COLO668 (cell line): ENCODE data around the gene UQCC2.

Source experiments
- DNase-seq: peaks from one replicate; lab custom pipeline; 2025; ENCODE audit not compliant: unreplicated experiment; lab: John Stamatoyannopoulos, UW

Gene UQCC2

DNA sequence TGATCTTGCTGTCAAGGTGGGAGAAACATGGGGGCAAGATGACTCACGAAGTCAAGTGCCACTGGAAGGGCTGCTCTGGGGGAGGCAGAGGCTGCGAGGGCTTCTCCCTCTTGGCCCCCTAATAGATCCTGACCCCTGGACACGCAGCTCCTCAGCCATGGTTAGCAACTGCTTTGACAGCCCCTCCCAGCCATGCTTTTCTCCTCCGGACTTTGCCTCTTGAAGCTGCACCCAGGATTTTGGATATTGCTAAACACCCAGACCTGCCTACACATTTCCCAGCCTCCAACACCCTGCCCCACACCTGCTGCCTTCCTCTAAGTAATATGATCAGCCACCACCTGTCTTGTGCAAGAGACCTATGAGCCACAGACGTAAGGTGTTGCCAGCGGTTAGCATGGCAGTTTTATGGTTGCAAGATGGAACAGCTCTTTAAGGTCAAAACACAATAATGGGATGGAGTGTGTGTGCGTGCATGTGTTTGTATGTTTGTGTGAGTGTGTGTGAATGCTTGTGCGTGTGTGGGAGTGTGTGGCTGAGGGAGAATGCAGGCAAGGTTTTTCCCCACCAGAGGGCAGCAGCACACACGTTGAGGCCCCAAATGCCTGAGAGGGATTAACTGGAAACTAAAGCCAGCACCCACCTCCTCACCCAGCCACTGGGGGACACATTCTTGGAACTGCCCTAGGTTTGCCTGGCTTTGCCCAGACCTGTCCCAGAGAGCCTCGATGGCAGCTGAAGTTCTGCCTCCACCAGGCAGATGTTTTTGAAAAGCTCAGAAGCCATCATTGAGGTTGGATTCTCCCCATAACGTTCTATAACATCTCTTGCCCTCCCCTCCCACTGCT, 32.7 kb upstream of the UQCC2 start:
- peak; percentile 89 for DNase-seq

DNA sequence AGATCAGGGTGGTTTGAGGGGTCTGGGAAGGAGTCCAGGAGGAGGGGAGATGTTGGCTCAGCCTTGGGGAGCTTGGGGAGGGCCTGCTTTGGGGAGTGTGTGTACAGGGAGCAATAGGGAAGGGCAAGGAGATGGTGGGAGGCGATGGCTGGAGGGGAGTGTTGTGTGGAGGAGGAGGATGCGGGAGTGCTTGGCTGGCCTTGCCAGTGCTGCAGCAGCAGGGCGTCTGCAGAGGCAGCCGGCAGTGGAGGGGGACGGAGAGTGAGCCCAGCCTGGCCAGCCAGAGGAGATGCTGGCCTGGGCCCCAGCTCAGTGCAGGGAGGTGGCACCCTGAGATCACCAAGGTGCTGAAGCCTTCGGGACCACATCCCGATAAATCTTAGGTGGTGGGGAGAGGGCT, 31.3 kb upstream of the UQCC2 start:
- DNase-seq, result no peak

DNA sequence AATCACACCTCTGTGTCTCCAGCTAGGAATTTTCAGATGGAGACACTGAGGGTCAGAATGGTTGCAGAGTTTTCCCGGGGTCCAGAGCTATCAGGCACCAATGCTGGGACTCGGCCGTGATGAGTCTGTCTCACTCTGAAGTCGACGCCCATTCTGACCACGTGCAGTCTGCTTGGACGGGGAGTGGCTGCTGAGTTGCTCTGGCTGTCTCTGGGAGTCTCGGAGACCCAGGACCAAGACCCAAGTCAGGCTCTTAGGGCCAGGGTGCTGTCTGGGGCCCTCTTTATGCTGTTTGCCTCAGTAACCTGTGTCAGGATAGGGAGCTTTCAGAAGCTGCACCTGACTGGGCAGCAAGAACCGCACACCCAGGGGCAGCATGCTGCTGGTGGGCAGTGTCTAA, 30.6 kb upstream of the UQCC2 start:
- no peak for DNase-seq

DNA sequence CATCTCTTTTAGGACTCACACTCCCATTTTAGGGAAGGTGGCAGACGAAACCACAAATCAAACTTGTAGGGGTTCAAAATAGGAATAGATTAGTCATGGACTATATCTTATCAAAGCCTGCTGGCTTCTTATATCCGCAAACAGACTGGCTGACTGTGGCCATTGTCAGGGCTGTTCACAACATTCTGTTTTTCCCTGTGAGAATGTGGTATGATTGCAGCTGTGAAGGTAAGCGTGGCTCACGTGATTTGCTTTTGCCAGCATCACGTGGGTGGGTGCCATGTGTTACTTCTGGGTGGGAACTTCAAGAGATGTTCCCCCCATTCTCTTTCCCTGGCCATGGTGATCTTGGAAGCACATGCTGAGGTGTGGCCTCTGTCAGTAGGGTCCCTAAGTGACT, 29.3 kb upstream of the UQCC2 start:
- no peak for DNase-seq

DNA sequence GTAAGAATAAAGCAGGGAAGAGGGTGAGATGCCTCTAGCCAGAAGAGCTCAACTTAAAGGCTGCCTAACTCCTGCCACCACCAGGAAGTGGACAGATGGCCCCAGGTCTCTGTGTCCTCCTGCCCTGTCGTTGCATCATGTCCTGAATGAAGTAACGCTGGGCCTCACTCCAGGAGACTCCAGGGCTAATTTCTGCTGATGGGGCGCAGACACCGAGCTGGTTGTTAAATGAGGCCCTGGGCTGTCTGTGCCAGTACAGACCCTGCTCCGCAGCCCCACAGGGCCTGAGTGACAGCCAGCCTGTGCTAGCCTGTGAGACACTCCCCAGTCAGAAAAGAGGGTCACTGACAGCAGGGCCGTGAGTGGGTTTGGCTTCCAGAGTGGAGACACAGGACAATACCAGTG, 28.7 kb upstream of the UQCC2 start:
- no peak for DNase-seq

DNA sequence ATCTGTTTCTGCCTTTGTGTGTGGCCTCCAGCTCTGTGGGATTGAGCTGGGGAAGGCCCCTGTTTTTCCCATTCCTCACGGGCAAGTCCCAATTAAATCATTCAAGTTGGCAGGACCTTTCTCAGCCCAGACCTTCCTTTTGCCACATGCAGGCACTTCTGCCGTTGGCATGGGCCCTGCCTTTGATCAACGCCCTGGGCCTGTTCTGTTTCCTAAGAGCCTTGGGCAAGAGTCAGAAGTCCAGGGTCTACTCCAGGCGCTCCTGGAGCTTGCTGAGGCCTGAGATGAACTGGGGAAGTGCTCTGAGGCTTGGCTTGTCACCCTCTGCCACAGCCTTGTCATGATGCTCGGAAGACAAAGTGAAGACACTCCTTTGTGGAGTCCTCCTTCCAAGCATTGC, 28.1 kb upstream of the UQCC2 start:
- DNase-seq, result no peak

DNA sequence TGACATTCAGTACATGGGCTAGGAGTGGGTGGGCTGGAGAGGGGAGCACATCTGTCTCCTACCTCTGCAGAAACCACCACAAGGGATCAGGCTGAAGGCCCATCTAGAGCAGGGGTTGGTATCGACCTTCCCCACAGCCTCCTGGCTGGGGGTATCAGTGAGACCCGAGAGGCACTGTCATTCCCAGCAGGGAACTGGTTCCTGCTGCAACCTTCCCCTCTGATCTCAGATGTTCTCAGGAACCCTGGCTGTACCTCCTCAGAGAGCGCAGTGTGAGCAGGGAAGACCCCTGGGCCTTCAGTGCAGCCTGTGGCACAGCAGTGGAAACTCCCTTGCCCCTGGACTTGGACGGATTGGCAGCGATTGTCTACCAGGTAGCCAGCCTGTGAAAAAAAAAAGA, 27.4 kb upstream of the UQCC2 start:
- DNase-seq, result no peak

DNA sequence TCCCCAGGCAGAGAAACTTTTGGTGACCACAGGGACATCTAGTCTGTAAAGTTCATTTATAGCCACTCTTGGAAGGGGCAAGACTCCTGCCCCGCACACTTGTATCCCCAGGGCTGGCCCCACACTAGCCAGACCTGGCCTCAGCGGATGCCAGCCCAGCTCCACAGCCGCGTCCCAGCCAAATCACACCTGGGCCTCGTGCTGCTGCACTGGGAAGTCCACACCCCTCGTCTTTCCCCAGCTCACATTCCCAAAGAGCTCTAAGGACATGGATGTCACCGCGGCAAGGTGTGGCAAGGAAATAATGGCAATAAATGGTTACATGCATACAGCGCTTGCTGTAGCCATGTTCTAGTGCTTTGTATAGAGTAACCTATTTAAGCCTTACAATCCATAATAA, 26.7 kb upstream of the UQCC2 start:
- no peak for DNase-seq

DNA sequence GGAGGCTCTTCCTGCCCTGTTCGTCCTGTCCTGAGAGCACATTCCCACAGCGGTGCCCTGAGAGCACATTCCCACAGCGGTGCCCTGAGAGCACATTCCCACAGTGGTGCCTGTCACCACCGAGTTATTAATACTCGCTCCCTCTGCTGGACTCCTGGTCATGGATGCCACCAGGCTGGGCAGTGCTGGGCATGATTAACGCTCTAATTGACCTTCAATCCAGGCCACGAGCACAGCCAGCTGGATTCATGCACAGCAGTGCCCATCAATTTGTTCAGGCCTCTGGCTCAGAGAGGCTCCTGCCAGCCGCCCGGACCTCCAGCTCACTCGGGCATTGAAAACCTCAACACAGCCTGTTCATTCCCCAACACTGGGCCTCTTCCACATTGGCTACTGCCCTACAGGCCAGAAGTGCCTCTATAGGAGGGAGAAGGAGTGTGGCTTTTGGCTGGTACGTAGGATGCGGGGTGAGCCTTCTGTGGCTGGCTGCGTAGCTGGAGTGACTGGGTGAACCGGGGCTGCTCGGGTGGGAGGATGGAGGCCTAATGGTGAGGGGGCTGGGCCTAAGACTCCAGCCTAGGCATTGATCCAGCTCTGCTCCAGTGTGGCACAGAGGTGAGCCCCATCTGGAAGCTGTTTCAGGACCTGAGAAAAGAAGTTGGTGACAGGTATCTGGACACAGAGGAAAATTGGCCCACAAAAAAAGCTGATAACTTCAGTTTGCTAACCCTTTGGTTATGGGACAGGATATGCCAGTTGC, 25.9 kb upstream of the UQCC2 start:
- DNase-seq, result no peak

DNA sequence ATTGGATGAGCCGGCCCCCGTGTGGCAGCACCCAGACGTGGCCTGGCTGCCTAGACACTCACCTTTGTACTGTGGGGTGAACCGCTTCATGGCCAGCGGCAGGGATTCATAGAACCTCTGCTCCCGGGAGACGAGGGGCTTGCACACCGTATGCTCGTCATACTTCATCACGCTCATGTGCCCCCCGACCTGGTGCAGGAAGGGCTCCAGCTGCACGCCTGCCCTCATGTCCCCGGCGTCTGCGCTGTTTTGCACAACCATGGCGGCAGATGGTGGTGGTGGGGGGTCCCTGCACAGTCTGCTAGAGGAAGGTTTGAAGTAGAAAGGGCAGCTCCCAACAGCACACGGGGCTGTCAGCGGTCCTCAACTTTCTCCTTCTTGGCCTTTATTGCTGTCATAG, 23.7 kb upstream of the UQCC2 start:
- DNase-seq, result no peak

DNA sequence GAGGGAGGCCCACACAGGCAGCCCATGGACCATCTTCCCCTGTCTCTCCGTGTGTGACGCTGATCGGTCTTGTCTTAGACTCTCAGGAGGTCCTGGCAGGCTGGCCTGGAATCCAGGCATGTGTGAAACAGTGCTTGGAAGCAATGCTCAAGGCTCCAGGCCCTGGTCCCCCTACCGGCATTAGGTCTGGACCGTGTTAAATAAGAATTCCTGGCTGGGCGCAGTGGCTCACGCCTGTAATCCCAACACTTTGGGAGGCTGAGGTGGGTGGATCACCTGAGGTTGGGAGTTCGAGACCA, 22.2 kb upstream of the UQCC2 start:
- DNase-seq, result no peak

DNA sequence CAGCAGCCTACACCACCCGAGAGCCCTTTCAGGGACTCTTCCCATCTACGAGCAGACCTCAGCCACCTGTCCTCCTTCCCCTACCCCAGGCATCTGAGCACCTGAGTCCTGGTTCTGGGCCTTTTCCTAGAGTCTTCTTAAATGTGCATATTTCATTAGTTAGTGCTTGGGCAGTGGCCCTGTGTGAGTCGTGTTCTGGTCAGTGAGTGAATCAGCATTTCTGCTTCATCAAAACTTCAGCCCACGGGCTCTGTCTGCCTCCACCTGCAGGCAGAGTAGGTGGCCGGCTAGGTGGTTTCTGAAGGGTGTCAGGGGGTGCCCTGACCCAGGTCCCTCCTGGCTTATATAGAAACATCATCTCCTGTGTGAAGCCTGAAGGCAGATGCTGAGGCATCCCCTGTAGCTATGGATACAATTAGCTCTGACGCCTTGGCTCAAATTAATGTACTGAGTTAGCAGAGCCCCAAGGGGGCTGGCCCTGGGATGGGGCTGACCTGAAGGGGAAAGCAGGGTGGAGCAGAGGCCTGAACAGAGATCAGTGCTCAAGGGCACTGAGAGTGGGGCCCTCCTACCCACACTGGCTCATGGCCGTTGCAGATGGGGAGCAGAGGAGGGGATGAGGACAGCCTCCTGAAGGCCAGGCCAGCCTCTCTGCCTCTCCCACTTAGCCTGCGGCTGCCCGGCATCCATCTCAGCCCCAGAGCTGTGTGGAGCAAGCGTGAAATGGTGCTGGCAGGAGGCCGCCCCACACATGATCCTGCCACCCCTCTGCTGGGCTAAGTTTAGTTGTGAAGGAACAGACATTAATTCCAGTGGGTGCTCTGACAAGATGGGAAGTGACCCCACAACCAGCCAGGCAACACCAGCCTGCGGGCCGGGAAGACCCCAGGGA, 21.6 kb upstream of the UQCC2 start:
- DNase-seq, result no peak

DNA sequence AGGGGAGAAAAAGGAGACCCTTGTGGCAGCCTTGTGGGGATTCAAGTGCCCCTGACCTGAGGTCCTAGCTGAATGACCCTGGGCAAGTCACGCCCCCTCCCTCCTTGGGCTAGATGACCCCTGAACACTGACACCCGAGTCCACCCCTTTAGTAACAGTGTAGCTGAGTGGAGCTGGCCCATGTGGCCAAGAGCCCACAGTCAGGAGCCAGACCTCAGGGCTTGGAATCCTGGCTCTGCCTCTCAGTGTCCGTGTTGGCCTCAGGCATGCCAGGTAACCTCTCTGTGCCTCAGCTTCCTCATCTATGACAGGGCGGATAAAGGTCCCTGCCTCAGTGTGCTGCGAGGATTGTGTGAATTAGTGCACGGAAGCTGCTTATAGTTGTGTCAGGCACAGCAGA, 20.9 kb upstream of the UQCC2 start:
- DNase-seq, result no peak

DNA sequence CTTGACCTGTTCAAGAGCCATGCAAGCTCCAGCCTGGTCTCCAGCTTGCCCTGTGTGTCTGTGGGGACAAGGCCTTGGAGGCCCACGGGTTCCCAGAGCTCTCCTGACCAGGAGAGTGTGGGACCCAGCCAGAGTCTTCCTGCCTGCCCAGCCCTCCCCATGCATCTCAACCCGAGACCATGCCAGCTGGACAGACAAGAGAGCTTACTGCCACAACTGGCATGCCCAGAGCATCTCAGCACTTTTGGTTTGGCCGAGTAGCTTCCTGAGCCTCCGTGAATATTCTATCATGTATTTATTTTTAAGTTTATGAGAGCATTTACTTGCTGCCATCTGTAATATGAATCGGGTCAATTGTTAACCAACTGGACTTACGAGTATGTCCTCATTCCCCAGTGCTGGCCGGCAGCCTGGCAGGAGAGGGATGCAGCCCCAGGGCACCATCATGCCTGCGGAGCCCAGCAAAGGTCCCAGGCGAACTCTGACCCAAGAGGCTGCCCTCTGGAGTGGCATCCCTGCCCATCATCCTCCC, 20.3 kb upstream of the UQCC2 start:
- DNase-seq, result no peak

DNA sequence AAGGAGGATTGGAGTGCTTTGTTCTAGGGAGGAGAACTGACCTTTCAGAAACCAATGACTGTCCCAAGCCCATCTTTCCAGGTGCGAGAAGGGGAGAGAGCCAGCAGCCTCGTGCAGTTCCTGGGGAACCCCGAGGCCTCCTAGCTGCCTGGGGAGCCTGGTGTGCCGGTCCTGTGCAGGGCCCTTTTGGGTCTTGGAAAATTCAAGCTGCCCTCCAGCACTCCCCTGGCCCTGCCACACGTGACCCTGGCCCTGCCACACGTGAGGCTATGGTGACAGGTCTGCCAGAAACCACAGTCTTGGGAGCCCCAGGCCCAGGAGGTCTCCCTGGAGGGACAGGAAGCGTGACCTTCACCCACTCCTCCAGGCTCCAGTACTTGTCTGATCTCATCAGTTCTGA, 19.5 kb upstream of the UQCC2 start:
- no peak for DNase-seq

DNA sequence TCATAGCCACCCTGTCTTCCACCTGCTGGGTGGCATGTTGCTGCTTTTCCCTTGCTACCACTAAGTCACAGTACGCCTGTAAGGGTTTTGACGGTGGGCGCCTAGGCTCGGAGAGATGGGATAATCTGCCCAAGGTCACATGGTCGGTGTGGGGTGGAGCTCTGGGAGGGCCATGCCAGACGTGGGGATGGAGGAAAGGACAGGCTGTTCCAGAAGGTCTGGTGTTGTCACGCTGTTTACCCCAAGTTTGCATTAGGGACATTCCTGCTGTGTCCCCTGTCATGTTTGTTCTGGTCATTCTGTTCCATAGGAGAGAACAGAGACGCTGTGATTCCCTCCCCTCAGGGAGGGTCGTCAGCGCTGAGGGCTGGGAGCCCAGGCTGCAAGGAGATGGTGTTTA, 19.1 kb upstream of the UQCC2 start:
- DNase-seq, result no peak

DNA sequence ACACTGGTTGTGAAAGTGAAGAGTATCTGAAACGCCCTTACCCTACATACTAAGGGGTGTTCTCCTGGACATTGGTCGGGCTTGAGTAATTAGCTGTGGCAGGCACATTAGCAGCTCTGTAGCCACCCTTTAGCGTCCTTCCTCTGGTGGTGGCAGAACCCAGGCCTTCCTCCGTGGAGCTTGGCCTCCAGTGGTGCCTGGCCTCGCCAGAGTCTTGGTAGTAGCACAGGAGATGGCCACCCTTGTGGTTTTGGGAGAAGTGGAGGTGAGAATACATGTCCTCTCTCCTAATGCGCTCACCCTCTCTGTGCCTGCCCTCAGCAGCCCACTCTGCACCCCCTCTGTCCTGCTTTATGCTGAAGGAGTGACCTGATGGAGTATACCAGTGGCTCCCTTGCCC, 17.6 kb upstream of the UQCC2 start:
- DNase-seq, result no peak

DNA sequence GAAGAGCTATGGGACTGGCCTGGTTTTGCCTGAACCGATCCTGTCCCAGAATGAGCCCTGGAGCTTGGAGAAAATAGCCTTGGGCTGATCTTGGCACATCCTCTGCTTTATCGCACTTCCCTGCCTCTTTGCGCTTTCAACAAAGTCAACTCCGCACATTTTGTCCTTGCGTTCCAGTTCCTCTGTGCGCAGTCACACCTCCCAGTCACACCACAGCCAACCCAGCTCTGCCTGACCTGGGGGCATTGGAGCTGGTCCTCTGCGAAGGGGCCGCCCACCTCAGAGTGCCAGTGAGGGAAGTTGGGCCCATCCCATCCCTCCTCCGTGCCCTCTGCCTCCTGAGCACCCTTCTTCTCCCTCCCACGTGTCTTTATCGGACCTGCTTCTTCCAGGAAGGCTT, 16.9 kb upstream of the UQCC2 start:
- no peak for DNase-seq

DNA sequence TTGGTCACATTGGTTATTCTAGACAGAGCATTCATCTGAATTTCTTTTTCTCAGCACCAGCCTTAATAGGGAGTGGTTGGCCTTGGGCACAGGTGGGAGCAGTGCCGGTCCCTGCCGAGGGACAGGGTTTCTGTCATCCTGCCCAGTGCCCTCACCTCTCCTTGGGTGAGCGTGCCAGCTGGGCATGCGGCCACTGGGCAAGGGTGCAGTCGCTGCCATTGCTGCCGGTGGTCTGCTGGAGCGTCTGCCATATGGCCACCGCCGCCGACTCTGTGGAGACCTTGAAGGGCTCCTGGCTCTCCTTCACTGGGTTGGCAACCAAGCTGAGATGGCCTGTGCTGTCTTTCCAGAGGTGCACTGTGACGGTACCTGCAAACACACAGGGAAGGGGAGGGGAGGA, 16.4 kb upstream of the UQCC2 start:
- no peak for DNase-seq

DNA sequence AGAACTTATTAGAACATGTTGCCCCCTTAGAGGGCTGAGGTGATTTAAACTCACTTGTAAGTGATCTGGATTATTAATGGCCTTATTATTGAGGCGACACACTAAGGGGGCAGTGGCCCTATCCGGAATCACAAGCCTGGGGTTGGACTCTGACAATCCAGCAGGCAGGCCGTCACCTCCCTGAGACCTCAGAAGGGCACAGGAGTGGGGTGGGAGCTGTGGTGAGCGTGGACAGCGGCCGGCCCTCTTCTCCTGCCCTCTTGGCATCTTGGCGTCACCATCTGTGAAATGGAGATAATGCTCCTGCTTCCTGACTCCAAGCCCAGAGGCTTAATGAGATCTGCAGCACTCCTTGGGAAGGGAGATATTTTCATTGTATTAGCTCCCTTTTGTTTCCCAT, 15.6 kb upstream of the UQCC2 start:
- no peak for DNase-seq

DNA sequence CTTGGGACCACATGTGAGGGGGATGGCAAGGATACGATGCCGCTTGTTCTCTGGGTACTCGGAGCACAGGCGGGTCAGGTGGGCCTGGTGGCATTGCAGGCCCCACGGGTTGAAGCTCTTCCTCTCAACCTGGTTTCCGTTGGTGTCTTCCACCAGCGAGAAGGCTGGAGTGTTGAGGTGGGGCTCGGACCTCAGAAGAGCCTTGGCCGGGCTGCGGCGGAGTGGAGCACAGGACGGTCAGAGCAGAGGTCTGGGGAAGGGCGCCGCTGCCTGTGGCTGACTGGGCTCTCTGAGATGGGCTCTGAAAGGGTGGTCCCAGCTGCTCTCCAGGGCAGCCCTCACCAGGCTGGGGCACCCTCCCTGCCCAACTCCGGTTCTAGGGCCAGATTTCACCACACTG, 15.2 kb upstream of the UQCC2 start:
- no peak for DNase-seq
